Keratinocyte (primary cell): ENCODE results near the gene STOX2. TPM values are rescaled to one million over a fixed set of nuclear protein-coding genes. Genes with fewer than 3 reads are reported as not detected.

Experiments used
- DNase-seq: peaks from one replicate; pipeline ENCODE4 v3.0.0-alpha.2; 2011; ENCODE audit warnings: low read depth, missing footprints, low spot score
- FAIRE-seq: peaks from 2 replicates; lab custom pipeline; 2011; peaks lifted over from hg19 to GRCh38; lab: Jason Lieb, UNC
- H2AFZ ChIP-seq: 2 replicates; pipeline ENCODE4 v1.6.0; 2012; ENCODE audit warnings: low read length, control low read depth, inconsistent platforms; ENCODE audit not compliant: control insufficient read depth
- H3K27ac ChIP-seq: 2 replicates; pipeline ENCODE4 v1.5.1; 2011; ENCODE audit warnings: low read length; ENCODE audit not compliant: control insufficient read depth, insufficient read depth
- H3K27me3 ChIP-seq: 3 replicates; pipeline ENCODE4 v1.6.0; 2011; ENCODE audit warnings: low read length; ENCODE audit not compliant: control insufficient read depth, insufficient read depth; ENCODE audit errors: extremely low read depth
- H3K36me3 ChIP-seq, 2 experiments: 2 replicates in 1 of 2; 3 replicates in 1 of 2; pipeline ENCODE4 v1.5.1; 2011; ENCODE audit warnings: low read length in 2 of 2, mild to moderate bottlenecking in 1 of 2; ENCODE audit not compliant: control insufficient read depth in 2 of 2, insufficient read depth in 2 of 2; ENCODE audit errors: extremely low read depth in 1 of 2
- H3K4me1 ChIP-seq: 3 replicates; pipeline ENCODE4 v1.5.1; 2011; ENCODE audit warnings: low read length; ENCODE audit not compliant: control insufficient read depth, insufficient read depth; ENCODE audit errors: extremely low read depth
- H3K4me2 ChIP-seq: 3 replicates; pipeline ENCODE4 v1.6.0; 2011; ENCODE audit warnings: low read depth, low read length; ENCODE audit not compliant: control insufficient read depth, insufficient read depth; ENCODE audit errors: extremely low read depth
- H3K4me3 ChIP-seq, 3 experiments: fragments of 200-600 bp in 1 of 3; sonication (generic) in 1 of 3; 2 replicates in 2 of 3; 3 replicates in 1 of 3; pipeline ENCODE4 v1.5.1; 2011 to 2016; ENCODE audit warnings: low read length in 3 of 3, mild to moderate bottlenecking in 3 of 3, control low read depth in 2 of 3, inconsistent platforms in 1 of 3, low read depth in 1 of 3, mixed read lengths in 1 of 3, mixed run types in 1 of 3, moderate library complexity in 1 of 3; ENCODE audit not compliant: control insufficient read depth in 2 of 3, insufficient read depth in 2 of 3; ENCODE audit errors: extremely low read depth in 1 of 3
- H3K79me2 ChIP-seq: 2 replicates; pipeline ENCODE4 v1.6.0; 2012; ENCODE audit warnings: low read length; ENCODE audit not compliant: control insufficient read depth, insufficient read depth
- H3K9ac ChIP-seq: 3 replicates; pipeline ENCODE4 v1.6.0; 2011; ENCODE audit warnings: low read length; ENCODE audit not compliant: control insufficient read depth, insufficient read depth; ENCODE audit errors: extremely low read depth
- H3K9me1 ChIP-seq: 3 replicates; pipeline ENCODE4 v1.6.0; 2011; ENCODE audit warnings: low read length; ENCODE audit not compliant: control insufficient read depth, insufficient read depth; ENCODE audit errors: extremely low read depth
- H3K9me3 ChIP-seq: 2 replicates; pipeline ENCODE4 v1.5.1; 2012; ENCODE audit warnings: low read depth, low read length; ENCODE audit not compliant: control insufficient read depth
- H4K20me1 ChIP-seq: 3 replicates; pipeline ENCODE4 v1.6.0; 2011; ENCODE audit warnings: low read length; ENCODE audit not compliant: control insufficient read depth, insufficient read depth; ENCODE audit errors: extremely low read depth
- CTCF ChIP-seq, 3 experiments: IDR thresholded peaks in 1 of 3; conservative IDR thresholded peaks in 1 of 3; optimal IDR thresholded peaks in 1 of 3; 2 replicates in 2 of 3; 3 replicates in 1 of 3; pipeline versions ENCODE3 to v1.5.1; 2011; ENCODE audit warnings: low read length in 3 of 3, mild to moderate bottlenecking in 3 of 3, moderate library complexity in 2 of 3, control low read depth in 1 of 3, inconsistent platforms in 1 of 3; ENCODE audit not compliant: insufficient read depth in 2 of 3; ENCODE audit errors: extremely low read depth in 1 of 3
- EZH2 ChIP-seq: IDR thresholded peaks from one replicate; pipeline ENCODE4 v1.6.1; 2012; ENCODE audit warnings: inconsistent platforms, mild to moderate bottlenecking, low read length, moderate library complexity
- dilution Hi-C: fragments of 300-500 bp; cut with MboI; formaldehyde crosslinking; loops from one replicate; pipeline ENCODE4 v1.7.0; 2020; ENCODE audit warnings: low sequenced_read_pairs; ENCODE audit not compliant: extremely low pct_ligation_motif_present
- polyA plus RNA-seq, 5 experiments: library from polyadenylated mRNA; depleted of rRNA in 3 of 5; stranded (reverse) in 3 of 5; stranded (forward) in 1 of 5; unstranded in 1 of 5; fragments of >200 nt; gene quantifications; 1 replicate in 1 of 5; 2 replicates in 3 of 5; 3 replicates in 1 of 5; pipeline versions ENCODE4 v1.2.1 to v1.2.3, GENCODE V29; 2011 to 2012; ENCODE audit warnings: missing spikeins in 2 of 5, low read depth in 1 of 5, low replicate concordance in 1 of 5

Gene STOX2
- polyA plus RNA-seq, 1 donor (not counting 4 experiments of a cell fraction or from before 2014, with no cell fraction given), result 1.6 TPM

GRCh38 chr4:183940864-183941263, 35.8 kb downstream of the STOX2 start:
- FAIRE-seq (no peak), DNase-seq (no peak)
- Histone ChIP-seq H3K4me3 (no peak overlapping the region), H4K20me1 (no peaks in the 10 kb centered on the region), H3K4me2 (no peak overlapping the region), H3K4me1 (no peaks in the 10 kb centered on the region), H3K27ac (no peak overlapping the region), H2AFZ (no peak overlapping the region), H3K9me3 (no peaks in the 10 kb centered on the region), H3K79me2 (no peaks in the 10 kb centered on the region), H3K9ac (no peak overlapping the region), H3K9me1 (no peaks in the 10 kb centered on the region), H3K27me3 (no peaks in the 10 kb centered on the region), H3K36me3 (no peaks in the 10 kb centered on the region)
- TF ChIP-seq EZH2 (no peak), CTCF (optimal IDR thresholded peaks at IDR 0.05 in 1 of 3, IDR thresholded peaks at IDR 0.05 in 1 of 3, conservative IDR thresholded peaks at IDR 0.05 in 1 of 3; ENCODE audit: extremely low read depth in 1 of 3, insufficient read depth in 2 of 3, low read length in 3 of 3) (no peak)
- dilution Hi-C loops, result no loop called here

- FAIRE-seq (no peak), DNase-seq (no peak)
- no peak overlapping the region for H3K9ac ChIP-seq
- no peak overlapping the region for H3K4me3 ChIP-seq
- H3K27ac ChIP-seq, result no peak overlapping the region
- H3K79me2 ChIP-seq, result no peaks in the 10 kb centered on the region
- H3K27me3 ChIP-seq, result no peaks in the 10 kb centered on the region
- H4K20me1 ChIP-seq, result no peaks in the 10 kb centered on the region
- H3K9me1 ChIP-seq, result no peaks in the 10 kb centered on the region
- TF ChIP-seq CTCF (optimal IDR thresholded peaks at IDR 0.05 in 1 of 3, IDR thresholded peaks at IDR 0.05 in 1 of 3, conservative IDR thresholded peaks at IDR 0.05 in 1 of 3; ENCODE audit: extremely low read depth in 1 of 3, insufficient read depth in 2 of 3, low read length in 3 of 3) (no peak), EZH2 (no peak)
- H2AFZ ChIP-seq, result no peak overlapping the region
- no peak overlapping the region for H3K4me2 ChIP-seq
- no peaks in the 10 kb centered on the region for H3K4me1 ChIP-seq
- dilution Hi-C loops, result no loop called here
- H3K36me3 ChIP-seq, result no peaks in the 10 kb centered on the region
- no peaks in the 10 kb centered on the region for H3K9me3 ChIP-seq
These were observed 36.9 kb downstream of the STOX2 start for GRCh38 chr4:183941964-183942363.
